Measurements from ENCODE around the gene CHSY1. TPM values are rescaled to one million over a fixed set of nuclear protein-coding genes. Genes with fewer than 3 reads are reported as not detected.

Gene CHSY1
- polyA plus RNA-seq, 1 donor from 2014 or later: 16.1 TPM

- no peak for TF ChIP-seq CTCF (IDR thresholded peaks at IDR 0.05; ENCODE audit: poor library complexity, severe bottlenecking)
- no peak for TF ChIP-seq TAF1 (IDR thresholded peaks at IDR 0.05; ENCODE audit: low read depth)
- no peak for TF ChIP-seq SMC3 (conservative IDR thresholded peaks at IDR 0.05; ENCODE audit: poor library complexity)
- no peak for TF ChIP-seq EP300 (conservative IDR thresholded peaks at IDR 0.05; ENCODE audit: poor library complexity, severe bottlenecking)
- no peak for TF ChIP-seq REST (IDR thresholded peaks at IDR 0.05; ENCODE audit: borderline replicate concordance)
- TF ChIP-seq EZH2 (IDR thresholded peaks at IDR 0.05; ENCODE audit: borderline replicate concordance, insufficient read depth, low read length, poor library complexity, severe bottlenecking): no peak
- no peak for TF ChIP-seq POLR2AphosphoS5 (IDR thresholded peaks at IDR 0.05)
- Histone ChIP-seq H2AFZ (ENCODE audit: low read depth, low read length) (no peak overlapping the region), H3K27me3 (ENCODE audit: insufficient read depth, low read depth, low read length) (no peaks in the 10 kb centered on the region), H3K4me3 (ENCODE audit: low read length) (no peak overlapping the region), H3K36me3 (ENCODE audit: insufficient read depth, low read length) (no peaks in the 10 kb centered on the region), H4K20me1 (ENCODE audit: insufficient read depth) (no peaks in the 10 kb centered on the region), H3K9me3 (ENCODE audit: low read length) (no peaks in the 10 kb centered on the region), H3F3A (ENCODE audit: insufficient read depth, low read length, poor library complexity, severe bottlenecking) (no peaks in the 10 kb centered on the region), H3K79me2 (replicated peaks; ENCODE audit: insufficient read depth, low read length) (no peaks in the 10 kb centered on the region), H3K9me2 (ENCODE audit: insufficient read depth, low read length) (no peaks in the 10 kb centered on the region), H3K4me2 (ENCODE audit: low read length) (no peak overlapping the region), H3K27ac (ENCODE audit: low read length) (no peak overlapping the region), H3K9ac (ENCODE audit: low read length) (no peak overlapping the region)
These were observed 118.0 kb downstream of the CHSY1 start for GRCh38 chr15:101133751-101134261.

GRCh38 chr15:101133181-101133460 is 118.7 kb downstream of the CHSY1 start:
- no peak overlapping the region for H2AFZ ChIP-seq (ENCODE audit: low read depth, low read length)

More at GRCh38 chr15:101133181-101133460, 118.7 kb downstream of the CHSY1 start:
- no peaks in the 10 kb centered on the region for H3K36me3 ChIP-seq (ENCODE audit: insufficient read depth, low read length)
- H4K20me1 ChIP-seq (ENCODE audit: insufficient read depth): no peaks in the 10 kb centered on the region
- TF ChIP-seq POLR2AphosphoS5 (IDR thresholded peaks at IDR 0.05) (no peak), EZH2 (IDR thresholded peaks at IDR 0.05; ENCODE audit: borderline replicate concordance, insufficient read depth, low read length, poor library complexity, severe bottlenecking) (no peak), RAD21 (conservative IDR thresholded peaks at IDR 0.05) (no peak), EP300 (conservative IDR thresholded peaks at IDR 0.05; ENCODE audit: poor library complexity, severe bottlenecking) (no peak), REST (IDR thresholded peaks at IDR 0.05; ENCODE audit: borderline replicate concordance) (no peak), CTCF (IDR thresholded peaks at IDR 0.05; ENCODE audit: poor library complexity, severe bottlenecking) (no peak), MXI1 (conservative IDR thresholded peaks at IDR 0.05; ENCODE audit: poor library complexity, severe bottlenecking) (no peak), SMC3 (conservative IDR thresholded peaks at IDR 0.05; ENCODE audit: poor library complexity) (no peak), TAF1 (IDR thresholded peaks at IDR 0.05; ENCODE audit: low read depth) (no peak)
- no peaks in the 10 kb centered on the region for H3K27me3 ChIP-seq (ENCODE audit: insufficient read depth, low read depth, low read length)
- H3K27ac ChIP-seq (ENCODE audit: low read length): no peak overlapping the region
- H3F3A ChIP-seq (ENCODE audit: insufficient read depth, low read length, poor library complexity, severe bottlenecking): no peaks in the 10 kb centered on the region
- H3K4me3 ChIP-seq (ENCODE audit: low read length): no peak overlapping the region
- no peak overlapping the region for H3K4me2 ChIP-seq (ENCODE audit: low read length)
- H3K9ac ChIP-seq (ENCODE audit: low read length): no peak overlapping the region
- no peaks in the 10 kb centered on the region for H3K79me2 ChIP-seq (replicated peaks; ENCODE audit: insufficient read depth, low read length)
- no peaks in the 10 kb centered on the region for H3K9me2 ChIP-seq (ENCODE audit: insufficient read depth, low read length)
- H3K9me3 ChIP-seq (ENCODE audit: low read length): no peaks in the 10 kb centered on the region

Measured in neural cell (in vitro differentiated cells).